Fibroblast of lung (primary cell): ENCODE measurements around the gene SGMS2. TPM values are rescaled to one million over a fixed set of nuclear protein-coding genes. Genes with fewer than 3 reads are reported as not detected.

Experiments
- DNase-seq, 2 donors: peaks; one replicate each; pipeline versions ENCODE4 v3.0.0 to v3.0.0-alpha.2; 2010; ENCODE audit warnings: low read depth in 2 of 2
- H2AFZ ChIP-seq: 2 replicates; pipeline ENCODE4 v1.5.1; 2012; ENCODE audit warnings: low read length, control low read depth, inconsistent platforms
- H3K27ac ChIP-seq: 2 replicates; pipeline ENCODE4 v1.5.1; 2011; ENCODE audit warnings: low read length, control low read depth; ENCODE audit not compliant: insufficient read depth
- H3K27me3 ChIP-seq: 2 replicates; pipeline ENCODE4 v1.5.1; 2011; ENCODE audit warnings: mild to moderate bottlenecking, low read length; ENCODE audit not compliant: control insufficient read depth, insufficient read depth
- H3K36me3 ChIP-seq: 2 replicates; pipeline ENCODE4 v1.5.1; 2011; ENCODE audit warnings: low read length; ENCODE audit not compliant: control insufficient read depth, insufficient read depth
- H3K4me1 ChIP-seq: 2 replicates; pipeline ENCODE4 v1.5.1; 2011; ENCODE audit warnings: low read length; ENCODE audit not compliant: control insufficient read depth, insufficient read depth; ENCODE audit errors: extremely low read depth
- H3K4me2 ChIP-seq: 2 replicates; pipeline ENCODE4 v1.5.1; 2011; ENCODE audit warnings: low read length, control low read depth; ENCODE audit not compliant: insufficient read depth; ENCODE audit errors: extremely low read depth
- H3K4me3 ChIP-seq, 4 experiments: fragments of 200-600 bp in 1 of 4; sonication (generic) in 1 of 4; replicated peaks in 1 of 4; 2 replicates each; pipeline ENCODE4 v1.5.1; 2011 to 2016; ENCODE audit warnings: low read length in 4 of 4, low read depth in 3 of 4, mild to moderate bottlenecking in 3 of 4, control low read depth in 2 of 4, inconsistent platforms in 1 of 4, mixed read lengths in 1 of 4; ENCODE audit not compliant: insufficient read depth in 1 of 4; ENCODE audit errors: control extremely low read depth in 1 of 4
- H3K79me2 ChIP-seq: 2 replicates; pipeline ENCODE4 v1.5.1; 2012; ENCODE audit warnings: mild to moderate bottlenecking, low read length, inconsistent platforms; ENCODE audit not compliant: control insufficient read depth, insufficient read depth
- H3K9ac ChIP-seq: 2 replicates; pipeline ENCODE4 v1.5.1; 2011; ENCODE audit warnings: mild to moderate bottlenecking, low read length, control low read depth; ENCODE audit not compliant: insufficient read depth
- H3K9me3 ChIP-seq: 2 replicates; pipeline ENCODE4 v1.5.1; 2012; ENCODE audit warnings: low read depth, low read length; ENCODE audit not compliant: control insufficient read depth, insufficient read depth
- H4K20me1 ChIP-seq: 2 replicates; pipeline ENCODE4 v1.5.1; 2011; ENCODE audit warnings: low read length; ENCODE audit not compliant: control insufficient read depth, insufficient read depth; ENCODE audit errors: extremely low read depth
- EZH2 ChIP-seq: IDR thresholded peaks from 2 replicates; pipeline ENCODE4 v1.5.1; 2012; ENCODE audit warnings: low read length, control low read depth, mild to moderate bottlenecking; ENCODE audit errors: missing control alignments
- polyA plus RNA-seq, 2 donors: library from polyadenylated mRNA; depleted of rRNA in 1 of 2; stranded (reverse) in 1 of 2; unstranded in 1 of 2; fragments of >200 nt; gene quantifications; 2 replicates each; pipeline ENCODE4 v1.2.1, GENCODE V29; 2011 to 2012; ENCODE audit warnings: missing spikeins in 1 of 2
- total RNA-seq: library from RNA; depleted of rRNA; stranded (reverse); fragments of >200 nt; gene quantifications from 2 replicates; pipeline ENCODE4 v1.2.1, GENCODE V29; 2014
- TF ChIP-seq, protein P1 (sequence below), 2 donors: IDR thresholded peaks in 1 of 2; conservative IDR thresholded peaks in 1 of 2; 1 replicate in 1 of 2; 2 replicates in 1 of 2; pipeline ENCODE4 v1.5.1; 2011 to 2012; ENCODE audit warnings: low read length in 2 of 2, control low read depth in 1 of 2, inconsistent platforms in 1 of 2, low read depth in 1 of 2, mild to moderate bottlenecking in 1 of 2

Gene SGMS2
- total and polyA plus RNA-seq, 2 donors (not counting 1 experiment from before 2014, with no cell fraction given) = 63.7 to 82.7 TPM

DNA sequence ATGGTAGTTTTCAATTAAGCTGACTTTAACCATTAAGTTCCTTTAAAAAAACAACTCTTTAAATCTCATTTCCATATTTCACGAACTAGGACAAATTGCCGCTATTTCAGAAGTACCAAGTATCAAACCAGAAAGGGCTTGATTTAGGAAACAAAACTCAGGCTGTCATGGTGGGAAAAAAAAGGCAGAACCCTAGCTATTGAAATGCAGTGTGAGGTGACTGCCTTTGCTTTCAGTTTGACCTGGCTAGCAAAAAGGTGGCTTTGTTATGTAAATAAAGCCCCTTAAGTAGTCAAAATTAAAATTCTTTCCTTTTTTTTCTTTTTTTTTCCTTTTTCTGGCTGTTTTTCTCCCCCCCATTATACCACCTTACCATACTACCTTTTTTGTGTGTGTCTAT lies 66.0 kb downstream of the SGMS2 start:
- TF ChIP-seq, protein P1, sequence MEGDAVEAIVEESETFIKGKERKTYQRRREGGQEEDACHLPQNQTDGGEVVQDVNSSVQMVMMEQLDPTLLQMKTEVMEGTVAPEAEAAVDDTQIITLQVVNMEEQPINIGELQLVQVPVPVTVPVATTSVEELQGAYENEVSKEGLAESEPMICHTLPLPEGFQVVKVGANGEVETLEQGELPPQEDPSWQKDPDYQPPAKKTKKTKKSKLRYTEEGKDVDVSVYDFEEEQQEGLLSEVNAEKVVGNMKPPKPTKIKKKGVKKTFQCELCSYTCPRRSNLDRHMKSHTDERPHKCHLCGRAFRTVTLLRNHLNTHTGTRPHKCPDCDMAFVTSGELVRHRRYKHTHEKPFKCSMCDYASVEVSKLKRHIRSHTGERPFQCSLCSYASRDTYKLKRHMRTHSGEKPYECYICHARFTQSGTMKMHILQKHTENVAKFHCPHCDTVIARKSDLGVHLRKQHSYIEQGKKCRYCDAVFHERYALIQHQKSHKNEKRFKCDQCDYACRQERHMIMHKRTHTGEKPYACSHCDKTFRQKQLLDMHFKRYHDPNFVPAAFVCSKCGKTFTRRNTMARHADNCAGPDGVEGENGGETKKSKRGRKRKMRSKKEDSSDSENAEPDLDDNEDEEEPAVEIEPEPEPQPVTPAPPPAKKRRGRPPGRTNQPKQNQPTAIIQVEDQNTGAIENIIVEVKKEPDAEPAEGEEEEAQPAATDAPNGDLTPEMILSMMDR (conservative IDR thresholded peaks at IDR 0.05 in 1 of 2, IDR thresholded peaks at IDR 0.05 in 1 of 2; ENCODE audit: low read depth in 1 of 2, low read length in 2 of 2) = no peak
- TF ChIP-seq EZH2 = no peak
- Histone ChIP-seq H4K20me1 (no peaks in the 10 kb centered on the region), H3K4me1 (no peaks in the 10 kb centered on the region), H2AFZ (no peak overlapping the region), H3K79me2 (no peaks in the 10 kb centered on the region), H3K9ac (no peak overlapping the region), H3K27ac (no peak overlapping the region), H3K9me3 (no peaks in the 10 kb centered on the region), H3K36me3 (no peaks in the 10 kb centered on the region), H3K4me3 (no peak overlapping the region), H3K4me2 (no peak overlapping the region), H3K27me3 (no peaks in the 10 kb centered on the region)
- DNase-seq = no peak

DNA sequence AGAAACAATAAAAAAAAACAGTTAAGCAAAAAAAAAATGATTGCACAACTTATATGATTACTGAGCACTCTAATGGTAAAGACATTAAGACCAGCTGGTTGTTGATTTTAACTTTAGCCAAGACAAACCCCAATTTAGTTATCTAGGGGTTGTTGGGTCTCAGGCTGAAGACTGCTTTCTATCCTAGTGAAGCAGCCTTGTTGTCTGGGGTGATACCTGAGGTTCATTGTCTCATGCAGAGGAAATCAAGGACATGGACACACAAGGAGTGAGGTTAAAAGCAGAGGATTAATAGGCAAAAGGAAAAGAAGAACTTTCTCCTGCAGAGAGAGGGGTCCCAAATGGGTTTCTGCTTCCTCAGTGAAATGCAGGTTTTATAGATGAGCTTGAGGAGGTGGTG lies 66.6 kb downstream of the SGMS2 start:
- Histone ChIP-seq H2AFZ (no peak overlapping the region), H3K4me3 (no peak overlapping the region), H3K9ac (no peak overlapping the region), H3K9me3 (no peaks in the 10 kb centered on the region), H3K4me1 (no peaks in the 10 kb centered on the region), H3K27me3 (no peaks in the 10 kb centered on the region), H4K20me1 (no peaks in the 10 kb centered on the region), H3K36me3 (no peaks in the 10 kb centered on the region), H3K27ac (no peak overlapping the region), H3K79me2 (no peaks in the 10 kb centered on the region), H3K4me2 (no peak overlapping the region)
- DNase-seq = no peak
- no peak for TF ChIP-seq EZH2
- TF ChIP-seq, protein P1 (conservative IDR thresholded peaks at IDR 0.05 in 1 of 2, IDR thresholded peaks at IDR 0.05 in 1 of 2; ENCODE audit: low read depth in 1 of 2, low read length in 2 of 2) = no peak

DNA sequence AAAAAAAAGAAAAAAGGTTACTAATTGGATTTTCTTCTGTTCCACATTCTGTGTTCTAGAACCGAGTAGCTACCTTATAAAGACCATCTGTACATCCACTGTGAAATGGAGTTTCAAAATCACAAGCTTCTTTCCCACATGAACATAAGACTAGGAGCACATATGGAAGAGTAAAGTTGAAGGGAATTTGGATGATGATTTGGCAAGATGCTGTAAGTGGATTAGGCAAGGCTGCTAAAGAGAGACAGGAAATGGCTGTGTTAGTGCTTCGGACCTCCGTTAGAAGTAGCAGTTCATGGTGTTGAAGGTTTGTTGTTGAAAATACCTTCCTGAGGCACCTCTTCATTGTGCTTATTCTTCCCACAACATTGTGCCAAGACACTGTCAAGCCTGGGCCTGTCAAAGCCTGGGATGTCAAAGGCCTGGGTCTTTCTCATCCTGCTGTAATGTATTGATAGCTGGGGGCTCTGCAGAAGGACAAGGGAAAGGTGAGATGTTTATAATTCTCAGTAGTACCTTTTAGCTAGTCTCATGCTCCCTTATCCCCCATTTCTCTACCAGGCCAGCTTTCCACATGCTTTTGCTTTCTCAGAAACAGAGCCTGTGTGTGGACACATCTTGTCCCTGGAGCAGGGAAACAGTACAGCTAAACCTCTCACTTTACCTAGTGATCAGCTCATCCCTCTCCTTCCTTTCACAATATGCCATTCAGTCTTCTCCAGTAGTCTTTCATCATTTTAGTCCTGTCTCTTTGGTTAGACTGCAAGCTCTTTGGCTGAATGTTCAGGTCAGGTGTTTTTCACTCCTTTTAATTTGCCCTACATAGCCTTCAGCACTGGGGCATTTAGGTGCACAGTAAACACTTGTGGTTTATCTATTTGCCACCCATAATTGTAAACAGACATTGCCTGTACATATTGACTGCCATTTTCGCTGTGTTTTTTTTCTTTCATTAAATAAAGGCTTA lies 68.7 kb downstream of the SGMS2 start:
- no peak overlapping the region for H3K27ac ChIP-seq

More for the DNA sequence above, 68.7 kb downstream of the SGMS2 start:
- no peaks in the 10 kb centered on the region for H4K20me1 ChIP-seq
- peak in 1 of 2 donors; percentile 39 for DNase-seq
- no peaks in the 10 kb centered on the region for H3K9me3 ChIP-seq
- H3K79me2 ChIP-seq = no peaks in the 10 kb centered on the region
- no peak overlapping the region for H3K9ac ChIP-seq
- H2AFZ ChIP-seq = no peak overlapping the region
- TF ChIP-seq, protein P1 (conservative IDR thresholded peaks at IDR 0.05 in 1 of 2, IDR thresholded peaks at IDR 0.05 in 1 of 2; ENCODE audit: low read depth in 1 of 2, low read length in 2 of 2) = no peak
- no peak for TF ChIP-seq EZH2
- no peaks in the 10 kb centered on the region for H3K27me3 ChIP-seq
- no peak overlapping the region for H3K4me3 ChIP-seq
- no peak overlapping the region for H3K4me2 ChIP-seq
- H3K36me3 ChIP-seq = no peaks in the 10 kb centered on the region
- H3K4me1 ChIP-seq = peaks cover 3% of the 10 kb centered on the region
